AG20443 (cell line): Measurements from ENCODE around the gene SYNPO2L.
"Not testable (repeated sequence)": the region's sequence is repeated elsewhere in the genome, so short reads cannot be mapped to it uniquely, and the experiment has no call there.

Experiments
- DNase-seq: peaks from one replicate; pipeline ENCODE4 v3.0.0; 2012; ENCODE audit warnings: low spot score, mixed read lengths

The SYNPO2L gene

DNA sequence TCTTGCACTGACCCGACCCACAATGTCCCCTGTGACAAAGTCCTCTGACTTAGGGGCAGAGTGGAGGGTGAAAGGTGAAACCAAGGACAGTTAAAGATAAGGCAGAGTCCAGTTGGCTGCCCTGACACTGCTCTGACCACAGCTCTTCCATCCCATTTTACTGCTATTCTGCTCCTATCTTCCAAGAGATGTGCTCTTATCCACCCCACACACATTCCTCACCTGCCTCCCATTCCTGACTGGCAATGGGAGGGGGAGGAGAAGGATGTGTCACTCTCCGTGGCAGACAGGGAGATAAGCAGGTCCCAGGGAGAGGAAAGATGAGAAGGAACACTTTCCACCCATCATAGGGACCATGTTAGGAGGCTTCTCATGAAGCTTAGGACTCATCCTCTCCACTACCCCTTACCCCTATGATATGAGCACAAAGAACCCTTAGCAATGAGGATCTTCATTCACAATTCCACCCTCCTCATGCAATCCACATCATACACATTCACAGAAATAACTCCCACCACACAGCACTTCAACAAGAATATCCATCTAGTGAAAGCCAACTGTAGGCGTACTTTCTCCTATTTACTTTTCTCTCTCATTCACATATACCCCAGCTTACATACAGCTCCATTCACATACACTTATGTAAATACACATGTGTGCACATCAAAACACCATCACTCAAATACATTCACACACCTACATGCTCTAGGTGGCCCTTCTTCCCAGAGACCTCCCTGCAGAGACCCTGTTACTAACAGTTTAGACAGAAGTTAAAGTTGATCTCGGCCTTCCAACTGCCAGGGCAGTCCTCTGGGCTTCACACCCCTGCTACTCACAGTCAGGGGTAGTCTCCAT is 6.6 kb downstream of the SYNPO2L start:
- DNase-seq: no peak

- DNase-seq: no peak
These were observed 7.8 kb downstream of the SYNPO2L start for GRCh38 chr10:73647875-73648651.

GRCh38 chr10:73647211-73647874 is 8.5 kb downstream of the SYNPO2L start:
- DNase-seq: peak; percentile 81

GRCh38 chr10:73646598-73647041 is 9.2 kb downstream of the SYNPO2L start:
- no peak for DNase-seq

- no peak for DNase-seq
These were observed 10.6 kb downstream of the SYNPO2L start for GRCh38 chr10:73645251-73645650.

- DNase-seq: no peak
These were observed 11.1 kb downstream of the SYNPO2L start for GRCh38 chr10:73644767-73645166.

DNA sequence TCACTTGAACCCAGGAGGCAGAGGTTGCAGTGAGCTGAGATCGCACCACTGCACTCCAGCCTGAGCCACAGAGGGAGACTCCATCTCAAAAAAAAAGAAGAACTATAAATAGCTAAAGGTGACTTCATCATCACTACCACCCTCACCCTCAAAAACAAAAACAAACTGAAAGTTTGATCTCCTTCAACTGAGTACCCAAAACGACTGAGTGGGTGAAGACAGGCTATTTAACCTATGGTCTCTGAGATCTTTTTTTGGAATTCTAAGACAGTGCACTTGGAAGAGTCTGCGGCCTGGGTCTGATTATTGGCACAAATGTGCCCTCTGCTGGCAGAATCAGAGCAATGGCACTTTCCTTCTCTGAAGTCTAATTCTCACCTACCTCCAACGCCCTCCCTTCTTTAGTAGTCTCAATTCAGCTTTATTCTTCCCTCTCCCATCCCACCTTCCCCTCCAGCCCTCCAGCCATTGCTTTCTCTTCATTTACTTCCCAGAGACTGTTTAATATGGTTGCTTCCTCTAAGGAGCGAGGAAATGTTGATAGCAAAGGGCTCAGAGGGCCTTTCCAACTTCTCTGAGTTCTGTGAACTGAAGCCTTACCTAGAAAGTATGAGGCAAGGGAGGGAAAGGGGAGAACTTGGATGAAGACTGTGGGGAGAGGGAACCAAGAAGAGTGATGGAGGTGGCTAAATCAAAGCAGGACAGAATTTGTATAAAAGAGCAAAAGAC is 11.7 kb downstream of the SYNPO2L start:
- DNase-seq: peak; percentile 81

DNA sequence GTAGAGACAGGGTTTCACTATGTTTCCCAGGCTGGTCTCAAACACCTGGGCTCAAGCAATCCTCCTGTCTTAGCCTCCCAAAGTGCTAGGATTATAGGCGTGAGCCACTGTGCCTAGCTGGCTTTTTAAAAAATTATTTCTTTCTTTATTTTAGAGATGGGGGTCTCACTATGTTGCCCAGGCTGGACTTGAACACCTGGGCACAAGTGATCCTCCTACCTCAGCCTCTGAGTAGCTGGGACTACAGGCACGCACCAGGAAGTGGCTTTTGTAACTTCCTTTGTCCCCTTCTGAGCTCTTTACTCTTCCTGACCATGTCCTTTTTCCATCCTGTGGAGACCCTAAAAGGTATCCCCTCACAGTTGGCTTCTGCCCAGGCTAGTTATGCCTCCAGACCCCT is 12.5 kb downstream of the SYNPO2L start:
- DNase-seq: no peak

DNA sequence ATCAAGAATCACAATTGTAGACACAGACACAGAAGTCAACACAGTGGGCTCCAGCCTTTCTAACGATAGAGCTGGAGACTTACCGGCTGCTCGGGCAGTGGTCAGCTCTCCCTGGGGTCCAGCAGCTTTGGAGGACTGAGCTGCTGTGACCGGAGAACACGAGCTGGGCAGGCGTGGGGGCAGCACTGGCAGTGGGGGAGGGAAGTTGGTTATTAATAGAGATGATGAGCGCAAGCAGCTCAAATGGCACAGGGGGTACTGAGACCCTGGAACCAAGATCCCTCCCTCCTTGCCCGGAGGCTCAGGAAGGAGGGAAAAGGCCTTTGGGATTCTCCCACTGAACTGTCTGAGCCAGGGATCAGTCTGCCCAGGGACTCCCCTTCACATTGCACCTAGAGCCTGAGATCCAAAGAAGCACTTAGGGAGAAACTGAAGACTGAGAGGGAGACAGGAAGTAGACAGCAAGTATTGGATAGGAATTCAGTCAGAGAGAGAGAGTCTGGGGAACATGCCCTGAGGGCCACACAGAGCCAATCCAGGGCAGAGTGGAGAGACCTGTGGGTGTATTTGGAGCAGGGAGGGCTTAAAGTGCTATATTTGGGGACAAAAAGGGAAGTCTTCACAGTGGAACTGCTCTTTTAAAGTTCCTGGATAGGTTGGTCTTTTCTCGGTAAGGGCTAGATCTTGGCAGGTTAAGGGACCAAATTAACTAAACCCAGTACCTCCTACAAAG is 14.3 kb downstream of the SYNPO2L start, which contains the start of gene MYOZ1:
TSS of gene MYOZ1 (minus strand) at position 147 of the 733 bp plus-strand sequence. CDS start 1,457 bp downstream, outside the sequence.
- DNase-seq: peak; percentile 61

GRCh38 chr10:73639286-73639685 is 16.5 kb downstream of the SYNPO2L start:
- DNase-seq: no peak

DNA sequence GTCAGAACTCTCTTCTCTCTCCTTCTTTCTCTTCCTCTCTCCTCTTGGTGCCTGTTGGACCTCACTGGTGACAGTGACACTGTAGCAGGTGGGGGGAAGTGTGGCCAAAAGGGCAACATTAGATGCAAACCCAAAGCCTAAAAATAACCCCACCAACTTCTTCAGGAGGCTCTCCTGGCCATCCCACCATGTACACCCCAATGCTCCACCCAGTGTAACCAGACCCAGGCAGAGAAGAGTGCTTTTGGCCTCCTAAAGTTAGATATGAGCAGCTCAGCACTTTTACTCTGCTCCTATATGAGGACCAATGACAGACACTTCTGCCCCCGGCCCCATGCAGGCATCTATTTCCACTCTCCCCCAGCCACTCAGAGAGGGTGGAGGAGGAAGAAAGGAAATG is 20.0 kb downstream of the SYNPO2L start:
- peak; percentile 6 for DNase-seq

GRCh38 chr10:73634421-73634820 is 21.4 kb downstream of the SYNPO2L start:
- DNase-seq: no peak

GRCh38 chr10:73629165-73629564 is 26.7 kb downstream of the SYNPO2L start:
- DNase-seq: no peak

DNA sequence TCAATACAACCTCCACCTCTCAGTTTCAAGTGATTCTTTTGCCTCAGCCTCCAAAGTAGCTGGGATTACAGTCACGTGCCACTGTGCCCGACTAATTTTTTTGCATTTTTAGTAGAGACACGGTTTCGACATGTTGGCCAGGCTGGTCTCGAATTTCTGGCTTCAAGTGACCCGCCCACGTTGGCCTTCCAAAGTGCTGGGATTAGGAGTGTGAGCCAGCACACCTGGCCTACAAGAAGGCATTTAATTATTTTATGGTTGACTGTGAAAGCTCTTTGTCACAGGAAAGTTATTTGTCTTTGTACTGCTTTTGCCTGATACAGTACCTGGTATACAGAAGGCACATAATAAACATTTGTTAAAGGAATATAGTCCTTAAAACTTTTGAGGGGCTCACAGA is 27.4 kb downstream of the SYNPO2L start:
- DNase-seq: no peak

DNA sequence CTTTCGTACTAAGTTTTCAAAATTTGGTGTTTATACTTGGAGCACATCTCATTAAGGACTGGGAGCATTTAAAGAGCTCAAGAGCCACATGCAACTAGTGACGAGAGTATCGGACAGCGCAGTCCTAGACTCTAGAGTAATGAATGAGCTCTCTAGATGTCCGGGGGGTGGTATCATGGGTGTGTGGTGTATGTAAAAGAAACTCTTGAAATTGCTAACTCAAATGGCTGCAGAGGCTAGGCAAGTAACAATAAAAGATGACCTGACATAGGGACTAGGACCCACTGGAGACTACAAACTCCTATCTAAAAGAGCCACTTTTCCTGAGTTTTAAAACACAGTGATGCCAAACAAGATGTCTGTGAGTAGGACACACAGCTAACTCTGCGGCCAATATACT is 28.5 kb downstream of the SYNPO2L start:
- no peak for DNase-seq

GRCh38 chr10:73625884-73626752 is 29.7 kb downstream of the SYNPO2L start:
- peak; percentile 97 for DNase-seq

DNA sequence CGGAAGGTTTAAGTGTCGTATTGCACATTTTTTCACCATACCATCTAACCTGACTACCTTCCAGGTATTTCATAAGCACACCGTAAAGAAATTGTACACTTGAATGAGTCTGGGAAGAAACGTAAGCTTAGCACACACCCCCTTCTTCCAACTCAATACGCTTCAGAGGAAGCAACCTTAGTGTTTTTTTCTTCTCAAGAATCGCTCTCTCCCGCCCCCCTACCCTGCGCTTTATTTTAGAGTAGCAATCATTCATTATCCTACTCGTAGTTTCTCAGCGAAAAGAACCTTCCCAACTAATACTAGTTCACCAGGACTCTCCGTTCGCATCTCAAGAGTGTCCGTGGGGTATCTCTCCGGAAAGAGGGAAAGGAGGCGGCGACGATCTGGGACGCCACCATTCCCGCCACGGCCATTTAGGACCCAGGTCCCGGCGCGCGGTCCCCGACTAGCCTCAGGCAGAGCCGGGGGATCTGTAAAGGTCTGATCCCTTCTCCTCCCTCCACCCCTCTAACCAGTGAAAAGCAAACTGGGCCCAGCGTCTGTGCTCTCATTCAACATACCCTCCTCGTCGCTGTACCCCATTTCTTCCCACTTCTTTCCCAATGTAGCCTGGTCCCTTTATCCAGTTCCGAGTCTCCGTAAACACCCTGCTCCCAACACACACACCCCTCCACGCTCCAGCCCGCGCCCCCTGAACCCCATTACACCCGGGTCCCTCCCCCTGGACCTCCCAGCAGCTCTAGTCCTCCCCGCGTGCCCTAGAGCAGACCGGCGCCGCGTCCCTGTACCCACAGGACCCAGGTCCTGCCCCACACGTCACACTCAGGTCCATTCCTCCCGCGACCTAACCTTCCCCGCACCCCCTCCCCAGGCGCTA is 30.6 kb downstream of the SYNPO2L start:
- peak; percentile 56 for DNase-seq

DNA sequence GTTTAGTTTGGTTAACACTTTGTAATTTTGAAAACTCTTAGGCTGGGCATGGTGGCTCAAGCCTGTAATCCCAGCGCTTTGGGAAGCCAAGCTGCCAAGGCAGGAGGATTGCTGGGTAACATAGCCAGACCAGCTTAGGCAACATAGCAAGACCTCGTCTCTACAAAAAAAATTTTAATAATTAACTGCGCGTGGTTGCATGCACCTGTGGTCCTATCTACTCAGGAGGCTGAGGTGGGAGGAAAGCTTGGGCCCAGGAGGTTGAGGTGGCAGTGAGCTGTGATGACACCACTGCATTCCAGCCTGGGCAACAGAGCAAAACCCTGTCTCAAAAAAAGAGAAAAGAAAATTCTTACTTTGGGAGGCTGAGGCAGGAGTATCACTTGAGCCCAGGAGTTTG is 32.8 kb downstream of the SYNPO2L start:
- DNase-seq: no peak

DNA sequence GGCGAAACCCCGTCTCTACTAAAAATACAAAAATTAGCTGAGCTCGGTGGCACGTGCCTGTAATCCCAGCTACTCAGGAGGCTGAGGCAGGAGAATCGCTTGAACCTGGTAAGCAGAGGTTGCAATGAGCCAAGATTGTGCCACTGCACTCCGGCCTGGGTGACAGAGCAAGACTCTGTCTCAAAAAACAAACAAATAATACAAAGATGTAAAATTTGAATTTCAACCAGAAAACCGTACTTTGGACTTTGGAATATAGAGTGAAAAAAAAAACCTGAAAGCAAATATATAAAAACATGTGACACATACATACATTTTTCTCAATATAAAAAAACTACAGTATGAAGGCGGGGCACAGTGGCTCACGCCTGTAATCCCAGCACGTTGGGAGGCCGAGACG is 34.9 kb downstream of the SYNPO2L start:
- not testable (repeated sequence) for DNase-seq
